GM19099 (cell line): Measurements from ENCODE around the gene TLR3.

Experiments used
- POLR2A ChIP-seq: IDR thresholded peaks from 3 replicates; pipeline ENCODE4 v1.6.1; 2011; ENCODE audit warnings: low read depth; ENCODE audit not compliant: insufficient read length; ENCODE audit errors: extremely low read depth

The TLR3 gene

GRCh38 chr4:186081202-186081807 lies 12.3 kb downstream of the TLR3 start:
- TF ChIP-seq POLR2A, result no peak

- no peak for TF ChIP-seq POLR2A
Observed at GRCh38 chr4:186082221-186082620, 13.3 kb downstream of the TLR3 start.

- no peak for TF ChIP-seq POLR2A
Observed at GRCh38 chr4:186088523-186088922, 19.6 kb downstream of the TLR3 start.

- no peak for TF ChIP-seq POLR2A
Observed at GRCh38 chr4:186092296-186092695, 23.3 kb downstream of the TLR3 start.

- TF ChIP-seq POLR2A, result no peak
Observed at GRCh38 chr4:186095406-186095805, 26.4 kb downstream of the TLR3 start.

- no peak for TF ChIP-seq POLR2A
Observed at GRCh38 chr4:186096681-186097165, 27.8 kb downstream of the TLR3 start.

GRCh38 chr4:186097386-186097785 lies 28.4 kb downstream of the TLR3 start:
- no peak for TF ChIP-seq POLR2A

GRCh38 chr4:186102931-186103330 lies 34.0 kb downstream of the TLR3 start:
- TF ChIP-seq POLR2A, result no peak

GRCh38 chr4:186104114-186104889 lies 35.3 kb downstream of the TLR3 start, which contains the start of gene FAM149A:
FAM149A (plus strand) TSS chr4:186104704.
- no peak for TF ChIP-seq POLR2A

- no peak for TF ChIP-seq POLR2A
Observed at GRCh38 chr4:186104890-186105646, 36.1 kb downstream of the TLR3 start.

- no peak for TF ChIP-seq POLR2A
Observed at GRCh38 chr4:186105647-186106321, 36.8 kb downstream of the TLR3 start.

- TF ChIP-seq POLR2A, result no peak
Observed at GRCh38 chr4:186107947-186108346, 39.0 kb downstream of the TLR3 start.

GRCh38 chr4:186108391-186108790 lies 39.4 kb downstream of the TLR3 start:
- TF ChIP-seq POLR2A, result no peak

GRCh38 chr4:186109245-186109644 lies 40.3 kb downstream of the TLR3 start:
- no peak for TF ChIP-seq POLR2A

- TF ChIP-seq POLR2A, result no peak
Observed at GRCh38 chr4:186116697-186117096, 47.7 kb downstream of the TLR3 start.
